ENCODE measurements around the gene HSPA5. TPM values are rescaled to one million over a fixed set of nuclear protein-coding genes. Genes with fewer than 3 reads are reported as not detected.

The HSPA5 gene
- 177 and 192 TPM in 2 replicates for total RNA-seq

DNA sequence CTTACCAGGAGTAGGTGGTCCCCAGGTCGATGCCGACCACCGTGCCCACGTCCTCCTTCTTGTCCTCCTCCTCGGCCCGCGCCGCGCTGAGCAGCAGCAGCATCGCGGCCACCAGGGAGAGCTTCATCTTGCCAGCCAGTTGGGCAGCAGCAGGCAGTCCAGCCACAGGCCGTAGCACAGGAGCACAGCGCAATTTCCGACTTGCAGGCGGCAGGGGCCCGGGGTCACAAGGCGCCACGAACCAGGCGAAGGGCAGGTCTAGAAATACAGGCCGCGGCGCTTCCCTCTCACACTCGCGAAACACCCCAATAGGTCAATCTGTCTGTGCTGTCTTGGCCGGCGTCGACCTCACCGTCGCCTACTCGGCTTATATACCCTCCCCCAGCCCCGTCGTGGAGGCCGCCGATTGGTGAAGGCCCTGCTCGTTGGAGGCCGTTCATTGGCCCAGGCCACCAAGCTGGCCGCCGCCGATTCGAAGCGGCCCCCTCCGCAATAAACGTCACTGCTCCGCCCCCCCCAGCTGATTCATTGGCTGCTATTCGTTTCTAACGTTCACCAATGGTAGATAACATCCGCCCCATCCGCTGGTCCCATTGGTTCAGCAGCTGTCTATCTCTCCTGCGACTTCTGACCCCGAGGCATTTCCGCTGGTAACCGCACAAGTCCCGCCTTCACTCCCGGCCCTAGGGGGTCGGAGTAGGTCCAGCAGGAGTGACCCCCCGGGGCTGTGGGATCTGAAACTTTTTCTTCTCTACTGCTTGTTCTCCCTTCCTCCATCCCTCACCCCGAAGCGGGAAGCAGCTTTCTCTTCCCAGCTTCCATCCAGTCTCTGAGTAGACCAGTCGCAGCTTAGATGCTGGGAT, at the start of gene HSPA5:
Gene HSPA5, minus strand, starts transcription at position 344 of the 863 bp plus-strand sequence. Its CDS starts 217 bp downstream, at position 127.

DNA sequence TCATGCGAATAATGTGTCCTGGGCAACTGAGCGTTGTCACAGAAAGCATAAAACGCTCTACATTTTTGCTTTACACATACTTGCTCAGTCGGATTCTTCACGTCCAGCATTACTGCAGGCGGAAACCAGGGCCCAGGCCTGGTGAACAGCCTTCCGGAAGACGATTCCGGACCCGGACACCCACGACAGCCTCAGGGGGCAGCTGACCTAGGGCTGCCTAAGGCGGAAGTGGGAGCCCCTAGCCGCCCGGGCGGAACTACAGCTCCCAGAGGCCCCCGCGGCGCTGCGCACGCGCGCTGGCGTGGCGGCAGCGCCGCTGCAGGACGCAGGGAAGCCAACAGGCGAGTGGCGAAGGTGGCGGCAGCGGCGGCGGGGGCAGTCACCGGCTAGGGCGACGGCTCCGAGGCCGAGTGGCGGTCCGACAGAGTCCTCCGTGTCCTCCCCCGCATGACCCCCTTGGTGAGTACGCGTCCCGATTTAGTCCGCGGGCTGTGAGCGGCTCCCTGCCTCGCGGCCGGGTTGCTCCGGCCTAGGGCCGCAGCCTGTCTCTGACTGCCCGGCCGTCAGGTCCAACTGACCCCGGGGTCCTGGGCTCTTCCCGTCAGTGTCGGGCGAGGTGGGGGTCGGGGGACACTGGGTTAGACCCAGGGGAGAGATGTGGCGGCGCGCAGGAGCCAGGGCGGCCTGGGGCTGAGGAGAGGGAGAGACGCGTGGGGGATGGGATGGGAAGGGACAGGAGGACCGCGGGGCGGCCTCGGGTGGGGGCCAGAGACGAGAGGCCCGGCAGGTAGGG, 20.6 kb upstream of the HSPA5 start, which contains the start of gene GAPVD1:
Gene GAPVD1, plus strand, starts transcription at position 326 of the 793 bp plus-strand sequence. CDS start 37,096 bp downstream, outside the sequence.

DNA sequence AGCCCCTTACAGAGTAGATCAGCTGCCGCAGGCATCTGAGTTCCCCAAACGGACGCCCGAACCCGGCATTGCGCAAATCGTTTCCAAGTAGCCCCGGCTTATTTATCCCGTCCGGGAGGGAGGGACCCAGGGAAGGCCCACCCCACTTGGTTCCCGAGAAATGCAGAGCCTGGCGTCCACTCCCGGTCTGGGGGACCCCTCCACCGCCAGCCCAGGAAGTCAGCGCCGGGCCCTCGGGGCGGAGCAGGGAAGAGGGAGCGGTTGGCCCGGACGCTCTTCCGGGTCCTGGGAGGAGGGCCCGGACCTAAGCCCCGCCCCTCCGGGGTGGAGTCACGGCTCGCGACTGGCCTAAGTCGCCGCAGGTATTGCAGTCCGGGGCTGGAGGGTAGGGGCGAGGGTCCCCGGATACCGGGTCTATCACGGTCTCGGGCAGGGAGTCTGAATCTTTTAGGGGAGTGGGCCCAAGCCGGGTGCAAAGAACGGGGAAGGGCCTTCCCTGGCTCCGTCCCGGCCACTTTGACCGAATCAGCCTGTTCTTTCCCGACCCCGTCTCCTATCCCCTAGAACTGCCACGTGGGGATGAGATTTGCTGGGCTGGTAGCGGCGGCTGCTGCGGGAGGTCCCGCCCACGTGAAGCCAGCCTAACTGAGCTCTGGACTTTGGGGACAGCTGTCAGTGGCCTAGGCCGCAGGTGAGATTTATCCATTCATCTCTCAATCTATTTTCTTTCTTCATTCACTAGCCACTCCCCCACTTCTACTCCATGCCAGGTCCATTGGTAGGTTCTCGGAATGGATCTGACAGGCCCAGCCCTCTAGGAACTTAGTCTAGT, 40.7 kb downstream of the HSPA5 start, which contains the start of gene RABEPK:
Gene RABEPK, plus strand, starts transcription at position 327 of the 832 bp plus-strand sequence. CDS start 2,472 bp downstream, outside the sequence.

DNA sequence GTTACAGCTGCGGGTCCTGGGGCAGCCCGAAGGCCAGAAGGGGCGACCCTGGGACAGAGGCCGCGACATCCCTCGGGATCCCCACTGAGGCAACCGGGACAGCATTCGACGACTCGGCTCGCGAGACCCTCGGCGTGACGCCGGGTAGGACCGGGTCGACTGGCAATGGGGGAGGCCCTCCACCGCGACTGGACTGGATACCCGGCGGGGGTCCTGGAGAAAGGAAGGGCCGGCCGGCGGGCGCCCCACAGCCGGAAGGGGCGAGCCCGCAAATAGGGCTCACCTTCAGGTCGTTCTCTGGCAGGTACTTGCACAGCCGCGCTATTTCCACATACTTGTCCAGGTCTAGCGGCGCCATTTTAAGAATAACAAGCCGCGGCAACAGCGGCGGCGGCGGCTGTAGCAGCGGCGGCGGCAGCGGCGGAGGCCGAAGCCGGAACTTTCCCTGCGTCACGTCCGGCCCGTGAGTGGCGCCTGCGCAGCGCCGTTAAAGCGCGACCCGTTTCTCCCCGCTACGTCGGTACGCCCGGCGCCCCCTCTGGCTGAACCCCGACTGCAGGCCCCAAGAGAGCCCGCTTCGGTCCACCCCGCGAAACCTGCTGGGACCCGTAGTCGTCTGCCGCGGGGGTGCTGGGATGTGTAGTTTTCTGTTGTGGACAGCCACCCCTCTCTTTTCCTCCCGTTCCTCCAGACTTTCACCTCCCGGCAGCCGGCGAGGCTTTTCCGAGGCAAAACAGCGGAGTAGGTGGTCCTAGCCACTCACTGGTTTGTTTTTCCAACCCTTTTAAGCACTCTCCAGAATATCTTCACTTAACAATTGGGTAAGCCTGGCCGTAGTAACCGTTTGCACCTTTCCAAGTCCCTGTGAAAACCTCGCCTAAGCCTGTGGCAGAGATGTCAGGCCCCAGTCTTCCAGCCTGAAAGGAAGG, 51.5 kb downstream of the HSPA5 start, which contains the start of gene PPP6C:
Gene PPP6C, minus strand, starts transcription at position 443 of the 929 bp plus-strand sequence. Its CDS starts 85 bp downstream, at position 358.

Other genes starting within 250 kb of the HSPA5 start
- gene SCAI, start 97.8 kb downstream of the HSPA5 start, total RNA-seq, result 3.8 and 6.3 TPM in 2 replicates
- gene PPP6C, start 51.5 kb downstream of the HSPA5 start, total RNA-seq, result 7.9 and 11.7 TPM in 2 replicates
- 35.4 and 41.2 TPM in 2 replicates for gene RABEPK, start 40.8 kb downstream of the HSPA5 start, total RNA-seq
- gene GAPVD1, start 20.5 kb upstream of the HSPA5 start, total RNA-seq, result 41.2 and 43.8 TPM in 2 replicates